Stimulated activated naive CD8-positive, alpha-beta T cell treated with anti-CD3 and anti-CD28 coated beads, Interleukin-15, Interleukin-2, amounts not matched to agents 100 U/mL and 50 U/mL, for 24 hours (primary cell): ENCODE data around the gene KERA.

Source experiments
- ATAC-seq: fragments of 150-1000 bp; cut with Tn5 transposase; one replicate; pipeline ENCODE4 v1.10.0; 2021
- DNase-seq: peaks from one replicate; pipeline ENCODE4 v3.0.0; 2021

Gene KERA

GRCh38 chr12:91073426-91073825 is 15.6 kb upstream of the KERA start:
- ATAC-seq (no peak), DNase-seq (no peak)

- no peak for ATAC-seq
- no peak for DNase-seq
Observed at GRCh38 chr12:91072931-91073330, 15.1 kb upstream of the KERA start.

- ATAC-seq (no peak), DNase-seq (no peak)
Observed at GRCh38 chr12:91070936-91071335, 13.1 kb upstream of the KERA start.

GRCh38 chr12:91065396-91065795 is 7.6 kb upstream of the KERA start:
- DNase-seq, result no peak
- ATAC-seq, result no peak

- ATAC-seq, result no peak
- no peak for DNase-seq
Observed at GRCh38 chr12:91064640-91065039, 6.8 kb upstream of the KERA start.

GRCh38 chr12:91061091-91061490 is 3.3 kb upstream of the KERA start:
- DNase-seq, result no peak
- no peak for ATAC-seq

- no peak for ATAC-seq
- DNase-seq, result no peak
Observed at GRCh38 chr12:91059211-91059610, 1.4 kb upstream of the KERA start.

- DNase-seq, result no peak
- ATAC-seq, result no peak
Observed at GRCh38 chr12:91058786-91059185, 962 bp upstream of the KERA start.

- no peak for ATAC-seq
- no peak for DNase-seq
Observed at GRCh38 chr12:91056488-91056887, 1.3 kb downstream of the KERA start.

- no peak for ATAC-seq
Observed at GRCh38 chr12:91055976-91056375, 1.8 kb downstream of the KERA start.

GRCh38 chr12:91053951-91054715 is 3.7 kb downstream of the KERA start:
- no peak for ATAC-seq
- DNase-seq, result no peak

More at GRCh38 chr12:91055976-91056375, 1.8 kb downstream of the KERA start:
- DNase-seq, result no peak

- no peak for ATAC-seq
Observed at GRCh38 chr12:91052026-91052425, 5.8 kb downstream of the KERA start.

GRCh38 chr12:91044586-91044985 is 13.2 kb downstream of the KERA start:
- DNase-seq (no peak), ATAC-seq (no peak)

More at GRCh38 chr12:91052026-91052425, 5.8 kb downstream of the KERA start:
- no peak for DNase-seq

GRCh38 chr12:91043408-91043807 is 14.4 kb downstream of the KERA start:
- no peak for ATAC-seq

GRCh38 chr12:91040096-91040755 is 17.6 kb downstream of the KERA start:
- no peak for DNase-seq
- no peak for ATAC-seq

More at GRCh38 chr12:91043408-91043807, 14.4 kb downstream of the KERA start:
- no peak for DNase-seq

- ATAC-seq (no peak), DNase-seq (no peak)
Observed at GRCh38 chr12:91037276-91037675, 20.5 kb downstream of the KERA start.

GRCh38 chr12:91033251-91033650 is 24.6 kb downstream of the KERA start:
- DNase-seq (no peak), ATAC-seq (no peak)

- ATAC-seq, result no peak
- DNase-seq, result no peak
Observed at GRCh38 chr12:91023326-91024004, 34.4 kb downstream of the KERA start.

- ATAC-seq, result no peak
- no peak for DNase-seq
Observed at GRCh38 chr12:91021076-91021475, 36.7 kb downstream of the KERA start.

- ATAC-seq, result no peak
- DNase-seq, result no peak
Observed at GRCh38 chr12:91019455-91019854, 38.4 kb downstream of the KERA start.

GRCh38 chr12:91017511-91018263 is 40.1 kb downstream of the KERA start:
- ATAC-seq (no peak), DNase-seq (no peak)

GRCh38 chr12:91017043-91017442 is 40.8 kb downstream of the KERA start:
- ATAC-seq, result no peak
- no peak for DNase-seq
